ENCODE results near the gene HAS3.
"Not testable (repeated sequence)": the region's sequence is repeated elsewhere in the genome, so short reads cannot be mapped to it uniquely, and the experiment has no call there.

GRCh38 chr16:69126801-69127200 is 21.3 kb downstream of the HAS3 start:
- TF ChIP-seq, protein P1, sequence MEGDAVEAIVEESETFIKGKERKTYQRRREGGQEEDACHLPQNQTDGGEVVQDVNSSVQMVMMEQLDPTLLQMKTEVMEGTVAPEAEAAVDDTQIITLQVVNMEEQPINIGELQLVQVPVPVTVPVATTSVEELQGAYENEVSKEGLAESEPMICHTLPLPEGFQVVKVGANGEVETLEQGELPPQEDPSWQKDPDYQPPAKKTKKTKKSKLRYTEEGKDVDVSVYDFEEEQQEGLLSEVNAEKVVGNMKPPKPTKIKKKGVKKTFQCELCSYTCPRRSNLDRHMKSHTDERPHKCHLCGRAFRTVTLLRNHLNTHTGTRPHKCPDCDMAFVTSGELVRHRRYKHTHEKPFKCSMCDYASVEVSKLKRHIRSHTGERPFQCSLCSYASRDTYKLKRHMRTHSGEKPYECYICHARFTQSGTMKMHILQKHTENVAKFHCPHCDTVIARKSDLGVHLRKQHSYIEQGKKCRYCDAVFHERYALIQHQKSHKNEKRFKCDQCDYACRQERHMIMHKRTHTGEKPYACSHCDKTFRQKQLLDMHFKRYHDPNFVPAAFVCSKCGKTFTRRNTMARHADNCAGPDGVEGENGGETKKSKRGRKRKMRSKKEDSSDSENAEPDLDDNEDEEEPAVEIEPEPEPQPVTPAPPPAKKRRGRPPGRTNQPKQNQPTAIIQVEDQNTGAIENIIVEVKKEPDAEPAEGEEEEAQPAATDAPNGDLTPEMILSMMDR (IDR thresholded peaks at IDR 0.05): not testable (repeated sequence)
- TF ChIP-seq POLR2A (IDR thresholded peaks at IDR 0.05): not testable (repeated sequence)

Data from heart left ventricle (tissue), 13 donors.